B cell (primary cell): ENCODE results near the gene OR2T27. TPM values are rescaled to one million over a fixed set of nuclear protein-coding genes. Genes with fewer than 3 reads are reported as not detected.
A peak's percentile ranks its signal among the peaks of the same experiment; 100 is the strongest.
"Not testable (repeated sequence)": the region's sequence is repeated elsewhere in the genome, so short reads cannot be mapped to it uniquely, and the experiment has no call there.

Experiments used
- ATAC-seq: fragments of 200-7000 bp; cut with Tn5 transposase; one replicate; pipeline ENCODE4 v1.10.0; 2021; ENCODE audit warnings: low read depth, mild to moderate bottlenecking, moderate number of reproducible peaks, moderate library complexity
- CTCF ChIA-PET: fragments of 350-600 bp; sonication (Branson Sonifier 250); formaldehyde crosslinking; loops from one replicate; lab custom pipeline; 2021; ENCODE audit warnings: antibody characterized with exemption, inconsistent platforms; lab: Charles Lee
- POLR2A ChIA-PET: fragments of 350-600 bp; sonication (Branson Sonifier 250); formaldehyde crosslinking; loops from one replicate; lab custom pipeline; 2021; ENCODE audit warnings: antibody characterized with exemption; lab: Charles Lee
- DNase-seq: peaks from one replicate; pipeline ENCODE4 v3.0.0; 2013
- H2AFZ ChIP-seq: 2 replicates; pipeline ENCODE4 v1.6.1; 2012; ENCODE audit warnings: mild to moderate bottlenecking, low read depth, low read length; ENCODE audit not compliant: insufficient read depth, poor library complexity, severe bottlenecking
- H3K27ac ChIP-seq, 2 donors: 1 replicate in 1 of 2; 2 replicates in 1 of 2; pipeline ENCODE4 v1.5.1; 2012 to 2013; ENCODE audit warnings: low read length in 2 of 2, mild to moderate bottlenecking in 2 of 2, moderate library complexity in 1 of 2
- H3K27me3 ChIP-seq, 4 experiments: fragments of 200-600 bp in 1 of 4; sonication (generic) in 1 of 4; replicated peaks in 1 of 4; 1 replicate in 2 of 4; 2 replicates in 2 of 4; pipeline versions ENCODE4 v1.6.1 to v1.7.0; 2013 to 2016; ENCODE audit warnings: low read length in 3 of 4, mild to moderate bottlenecking in 2 of 4, mixed read lengths in 1 of 4, moderate library complexity in 1 of 4; ENCODE audit not compliant: insufficient read depth in 4 of 4, control insufficient read depth in 3 of 4; ENCODE audit errors: control extremely low read depth in 1 of 4
- H3K36me3 ChIP-seq, 2 experiments: replicated peaks in 1 of 2; 1 replicate in 1 of 2; 2 replicates in 1 of 2; pipeline versions ENCODE4 v1.6.1 to v1.7.1; 2013; ENCODE audit warnings: low read length in 1 of 2; ENCODE audit not compliant: insufficient read depth in 2 of 2, control insufficient read depth in 1 of 2; ENCODE audit errors: control extremely low read depth in 1 of 2, extremely low read depth in 1 of 2
- H3K4me1 ChIP-seq, 2 donors: fragments of 200-600 bp in 1 of 2; sonication (generic) in 1 of 2; 1 replicate in 1 of 2; 2 replicates in 1 of 2; pipeline versions ENCODE4 v1.5.1 to v1.6.1; 2013 to 2017; ENCODE audit warnings: low read length in 2 of 2; ENCODE audit not compliant: control insufficient read depth in 2 of 2, insufficient read depth in 2 of 2
- H3K4me2 ChIP-seq: replicated peaks from 2 replicates; pipeline ENCODE3; 2012; ENCODE audit warnings: mild to moderate bottlenecking, low read depth, low read length; ENCODE audit not compliant: poor library complexity, severe bottlenecking
- H3K4me3 ChIP-seq, 5 experiments: fragments of 200-600 bp in 1 of 5; sonication (generic) in 1 of 5; 1 replicate in 3 of 5; 2 replicates in 2 of 5; pipeline versions ENCODE4 v1.5.1 to v1.7.0; 2011 to 2016; ENCODE audit warnings: low read length in 4 of 5, mild to moderate bottlenecking in 4 of 5, low read depth in 2 of 5, control low read depth in 1 of 5, moderate library complexity in 1 of 5; ENCODE audit not compliant: insufficient read depth in 1 of 5; ENCODE audit errors: control extremely low read depth in 1 of 5, extremely low read depth in 1 of 5
- H3K79me2 ChIP-seq: fragments of 200-600 bp; sonication (generic); one replicate; pipeline ENCODE4 v1.6.0; 2016; ENCODE audit warnings: low read length; ENCODE audit not compliant: control insufficient read depth, insufficient read depth
- H3K9ac ChIP-seq: fragments of 200-600 bp; sonication (generic); 2 replicates; pipeline ENCODE4 v1.6.1; 2017; ENCODE audit warnings: mild to moderate bottlenecking, low read length, moderate library complexity
- H3K9me3 ChIP-seq, 3 donors: one replicate each; pipeline versions ENCODE4 v1.6.1 to v1.7.1; 2013; ENCODE audit warnings: low read length in 2 of 3; ENCODE audit not compliant: control insufficient read depth in 2 of 3, insufficient read depth in 1 of 3; ENCODE audit errors: control extremely low read depth in 1 of 3
- H4K20me1 ChIP-seq: 2 replicates; pipeline ENCODE4 v1.6.0; 2012; ENCODE audit warnings: mild to moderate bottlenecking, low read length; ENCODE audit not compliant: insufficient read depth, control insufficient read depth, poor library complexity, severe bottlenecking
- H3K27ac Mint-ChIP-seq: one replicate; pipeline ENCODE4 v1.8.0; 2021; ENCODE audit warnings: mixed read lengths
- H3K27me3 Mint-ChIP-seq: one replicate; pipeline ENCODE4 v1.8.0; 2021; ENCODE audit warnings: mixed read lengths
- H3K4me1 Mint-ChIP-seq: one replicate; pipeline ENCODE4 v1.8.0; 2021; ENCODE audit warnings: mixed read lengths
- H3K4me3 Mint-ChIP-seq: one replicate; pipeline ENCODE4 v1.8.0; 2021; ENCODE audit warnings: mixed read lengths
- H3K9me3 Mint-ChIP-seq: one replicate; pipeline ENCODE4 v1.8.0; 2022; ENCODE audit warnings: mixed read lengths; ENCODE audit not compliant: insufficient read depth
- WGBS: methylation state at CpG from one replicate; pipeline ENCODE4 v1.1.5; 2013; ENCODE audit warnings: missing lambda C conversion rate; ENCODE audit not compliant: insufficient coverage; 5-methylcytosine and 5-hydroxymethylcytosine counted together
- intact Hi-C: fragments of 100-400 bp; cut with micrococcal nuclease; formaldehyde crosslinking; loops from one replicate; pipeline ENCODE4 v1.10.0; 2022
- polyA plus RNA-seq: library from polyadenylated mRNA; depleted of rRNA; stranded (reverse); fragments of >200 nt; gene quantifications from 2 replicates; pipeline ENCODE4 v1.2.3, GENCODE V29; 2012
- total RNA-seq, 2 donors: library from RNA; stranded (reverse); fragments of 120-200 nt in 1 of 2; gene quantifications; 1 replicate in 1 of 2; 2 replicates in 1 of 2; pipeline versions ENCODE4 v1.2.3 to v1.2.4, GENCODE V29; 2013 to 2022

The OR2T27 gene
- total and polyA plus RNA-seq, 2 donors (not counting 1 experiment from before 2014, with no cell fraction given): 0.10 TPM; not detected in 1

GRCh38 chr1:248648770-248649536, 6.4 kb downstream of the OR2T27 start:
- H4K20me1 ChIP-seq, H3K4me3 ChIP-seq, H2AFZ ChIP-seq, H3K4me3 Mint-ChIP-seq, H3K9ac ChIP-seq, CTCF ChIA-PET, H3K4me1 ChIP-seq, POLR2A ChIA-PET, ATAC-seq, H3K79me2 ChIP-seq, H3K4me2 ChIP-seq, H3K27me3 Mint-ChIP-seq, DNase-seq, H3K27ac Mint-ChIP-seq, intact Hi-C loops, H3K27ac ChIP-seq, H3K9me3 Mint-ChIP-seq, H3K36me3 ChIP-seq, H3K9me3 ChIP-seq, H3K27me3 ChIP-seq: not testable (repeated sequence)
- WGBS: no CpG with 5 or more reads among the region's 1 CpG
- peaks cover 12% of the 10 kb centered on the region for H3K4me1 Mint-ChIP-seq

- 86% methylated on average over 1 of the region's 3 CpGs for WGBS
- POLR2A ChIA-PET: interaction anchor here (0.6 kb wide), 1 partner anchor 201 kb away, joined by 3 read pairs; no protein-coding TSS in a partner anchor
- DNase-seq, H3K36me3 ChIP-seq, ATAC-seq, H3K79me2 ChIP-seq, H3K27me3 ChIP-seq, H2AFZ ChIP-seq, H3K4me1 ChIP-seq, H3K9ac ChIP-seq, H3K4me2 ChIP-seq, H4K20me1 ChIP-seq, H3K4me3 ChIP-seq, H3K27me3 Mint-ChIP-seq, intact Hi-C loops, H3K9me3 Mint-ChIP-seq, H3K9me3 ChIP-seq: not testable (repeated sequence)
- H3K27ac Mint-ChIP-seq: peak within 1 kb of the TSS; percentile 53
- H3K4me1 Mint-ChIP-seq: peaks cover 12% of the 10 kb centered on the region
- H3K27ac ChIP-seq: peak within 1 kb of the TSS in 1 of 2 donors; percentile 18
- CTCF ChIA-PET: interaction anchor here (0.7 kb wide), 1 partner anchor 160 kb away, joined by 3 read pairs; no protein-coding TSS in a partner anchor
- H3K4me3 Mint-ChIP-seq: peak within 1 kb of the TSS; percentile 35
These were observed 10.2 kb downstream of the OR2T27 start, which contains the start of gene OR2T35 for GRCh38 chr1:248645178-248645577. TSS of gene OR2T35 (minus strand) at chr1:248645278. CDS start at chr1:248639258, 6,020 bp downstream.

GRCh38 chr1:248642971-248643651, 12.2 kb downstream of the OR2T27 start:
- POLR2A ChIA-PET, DNase-seq, H3K36me3 ChIP-seq, H3K27me3 ChIP-seq, H3K4me3 ChIP-seq, CTCF ChIA-PET, H3K9me3 Mint-ChIP-seq, H3K27ac Mint-ChIP-seq, H3K79me2 ChIP-seq, H4K20me1 ChIP-seq, H3K4me3 Mint-ChIP-seq, H3K4me2 ChIP-seq, H2AFZ ChIP-seq, intact Hi-C loops, H3K4me1 ChIP-seq, H3K9me3 ChIP-seq, H3K9ac ChIP-seq, H3K27me3 Mint-ChIP-seq: not testable (repeated sequence)
- peaks cover 12% of the 10 kb centered on the region for H3K4me1 Mint-ChIP-seq
- ATAC-seq: peak; percentile 94
- no CpG with 5 or more reads among the region's 4 CpGs for WGBS
- H3K27ac ChIP-seq: peak overlapping the region; percentile 74 to 77
